H9 (cell line): ENCODE data around the gene ZFAND3. TPM values are rescaled to one million over a fixed set of nuclear protein-coding genes. Genes with fewer than 3 reads are reported as not detected.

ENCODE experiments used
- DNase-seq: peaks from one replicate; pipeline ENCODE4 v3.0.0-alpha.2; 2017
- H2AFZ ChIP-seq: one replicate; pipeline ENCODE4 v1.6.1; 2013; ENCODE audit warnings: mild to moderate bottlenecking, low read length, control low read depth, moderate library complexity
- H2AK5ac ChIP-seq: 2 replicates; pipeline ENCODE4 v1.6.1; 2013; ENCODE audit warnings: low read length, control low read depth, mixed read lengths; ENCODE audit not compliant: insufficient read length
- H2BK120ac ChIP-seq: one replicate; pipeline ENCODE4 v1.6.1; 2013; ENCODE audit warnings: low read depth, mild to moderate bottlenecking, low read length, control low read depth, inconsistent platforms; ENCODE audit not compliant: poor library complexity, severe bottlenecking
- H2BK12ac ChIP-seq: 2 replicates; pipeline ENCODE4 v1.6.1; 2013; ENCODE audit warnings: low read length, control low read depth, mixed read lengths, low read depth; ENCODE audit not compliant: insufficient read length
- H2BK15ac ChIP-seq: 2 replicates; pipeline ENCODE4 v1.6.1; 2013; ENCODE audit warnings: low read depth, low read length, control low read depth
- H2BK20ac ChIP-seq: one replicate; pipeline ENCODE4 v1.6.1; 2013; ENCODE audit warnings: low read depth, mild to moderate bottlenecking, low read length, control low read depth, inconsistent platforms; ENCODE audit not compliant: poor library complexity, severe bottlenecking
- H2BK5ac ChIP-seq: 2 replicates; pipeline ENCODE4 v1.6.1; 2013; ENCODE audit warnings: low read length, control low read depth, mixed read lengths; ENCODE audit not compliant: insufficient read length
- H3K14ac ChIP-seq: 2 replicates; pipeline ENCODE4 v1.6.1; 2013; ENCODE audit warnings: low read length, control low read depth; ENCODE audit not compliant: insufficient read depth
- H3K18ac ChIP-seq: 2 replicates; pipeline ENCODE4 v1.6.1; 2013; ENCODE audit warnings: low read depth, mild to moderate bottlenecking, mixed read lengths, low read length, control low read depth; ENCODE audit not compliant: insufficient read length
- H3K23ac ChIP-seq: 2 replicates; pipeline ENCODE4 v1.6.1; 2013; ENCODE audit warnings: low read length, control low read depth, mixed read lengths, low read depth; ENCODE audit not compliant: insufficient read length
- H3K23me2 ChIP-seq: 2 replicates; pipeline ENCODE4 v1.6.1; 2013; ENCODE audit warnings: low read depth, mild to moderate bottlenecking, mixed read lengths, low read length, control low read depth; ENCODE audit not compliant: insufficient read length, poor library complexity, severe bottlenecking
- H3K27ac ChIP-seq: 2 replicates; pipeline ENCODE4 v1.5.1; 2013; ENCODE audit warnings: low read length, control low read depth, mixed read lengths, low read depth; ENCODE audit not compliant: insufficient read length
- H3K27me3 ChIP-seq: 2 replicates; pipeline ENCODE4 v1.6.1; 2013; ENCODE audit warnings: low read length, control low read depth, inconsistent platforms; ENCODE audit not compliant: insufficient read depth
- H3K4ac ChIP-seq: 2 replicates; pipeline ENCODE4 v1.6.1; 2013; ENCODE audit warnings: low read depth, mild to moderate bottlenecking, control low read depth, inconsistent platforms, low read length, moderate library complexity
- H3K4me1 ChIP-seq: 2 replicates; pipeline ENCODE4 v1.6.1; 2013; ENCODE audit warnings: low read length, control low read depth, inconsistent platforms; ENCODE audit not compliant: insufficient read depth
- H3K4me2 ChIP-seq: 2 replicates; pipeline ENCODE4 v1.6.1; 2013; ENCODE audit warnings: low read length, control low read depth, mixed read lengths; ENCODE audit not compliant: insufficient read length, insufficient read depth
- H3K56ac ChIP-seq: 2 replicates; pipeline ENCODE4 v1.6.1; 2013; ENCODE audit warnings: low read depth, mild to moderate bottlenecking, mixed read lengths, low read length, control low read depth; ENCODE audit not compliant: insufficient read length
- H3K79me1 ChIP-seq: 2 replicates; pipeline ENCODE4 v1.6.1; 2013; ENCODE audit warnings: low read depth, mild to moderate bottlenecking, moderate library complexity, low read length, control low read depth, inconsistent platforms; ENCODE audit not compliant: insufficient read depth, poor library complexity, severe bottlenecking
- H3K79me2 ChIP-seq: 2 replicates; pipeline ENCODE4 v1.6.1; 2013; ENCODE audit warnings: low read length, control low read depth, inconsistent platforms; ENCODE audit not compliant: insufficient read depth
- H3K9ac ChIP-seq: 2 replicates; pipeline ENCODE4 v1.6.1; 2013; ENCODE audit warnings: low read length, control low read depth, mixed read lengths; ENCODE audit not compliant: insufficient read length; ENCODE audit errors: extremely low read depth
- H3K9me3 ChIP-seq: one replicate; pipeline ENCODE4 v1.6.1; 2013; ENCODE audit warnings: low read depth, low read length, inconsistent platforms; ENCODE audit not compliant: control insufficient read depth
- H3T11ph ChIP-seq: one replicate; pipeline ENCODE4 v1.6.1; 2013; ENCODE audit warnings: mild to moderate bottlenecking, low read length, control low read depth, inconsistent platforms
- H4K20me1 ChIP-seq: one replicate; pipeline ENCODE4 v1.6.1; 2013; ENCODE audit not compliant: control insufficient read depth, insufficient read length, insufficient read depth
- H4K5ac ChIP-seq: 2 replicates; pipeline ENCODE4 v1.6.1; 2013; ENCODE audit warnings: low read depth, mild to moderate bottlenecking, mixed read lengths, low read length, control low read depth; ENCODE audit not compliant: insufficient read length
- H4K8ac ChIP-seq: replicated peaks from 2 replicates; pipeline ENCODE4 v1.6.1; 2013; ENCODE audit warnings: low read length, control low read depth, mixed read lengths, low read depth; ENCODE audit not compliant: insufficient read length
- H4K91ac ChIP-seq: 2 replicates; pipeline ENCODE4 v1.6.1; 2013; ENCODE audit warnings: low read depth, mild to moderate bottlenecking, moderate library complexity, mixed read lengths, low read length, control low read depth; ENCODE audit not compliant: insufficient read length
- H3K27ac Mint-ChIP-seq, 3 experiments: 2 replicates in 2 of 3; 3 replicates in 1 of 3; pipeline ENCODE4 v1.8.0; 2020 to 2021; ENCODE audit warnings: mixed read lengths in 3 of 3, mild to moderate bottlenecking in 1 of 3, moderate library complexity in 1 of 3
- H3K27me3 Mint-ChIP-seq: 2 replicates; pipeline ENCODE4 v1.8.0; 2021; ENCODE audit warnings: low read depth, mild to moderate bottlenecking, moderate library complexity, mixed read lengths
- H3K36me3 Mint-ChIP-seq, 3 experiments: 2 replicates in 2 of 3; 3 replicates in 1 of 3; pipeline ENCODE4 v1.8.0; 2020 to 2021; ENCODE audit warnings: low read depth in 3 of 3, mixed read lengths in 3 of 3; ENCODE audit not compliant: insufficient read depth in 1 of 3
- H3K4me1 Mint-ChIP-seq, 2 experiments: 2 replicates each; pipeline ENCODE4 v1.8.0; 2020; ENCODE audit warnings: mixed read lengths in 2 of 2
- H3K4me3 Mint-ChIP-seq, 2 experiments: 2 replicates in 1 of 2; 3 replicates in 1 of 2; pipeline ENCODE4 v1.8.0; 2020 to 2021; ENCODE audit warnings: mild to moderate bottlenecking in 2 of 2, mixed read lengths in 2 of 2, moderate library complexity in 1 of 2
- H3K9me3 Mint-ChIP-seq, 2 experiments: 2 replicates in 1 of 2; 3 replicates in 1 of 2; pipeline ENCODE4 v1.8.0; 2020; ENCODE audit warnings: mild to moderate bottlenecking in 2 of 2, mixed read lengths in 2 of 2, moderate library complexity in 1 of 2
- CTCF ChIP-seq: fragments of 200-600 bp; sonication (generic); conservative IDR thresholded peaks from 3 replicates; pipeline ENCODE4 v1.8.0; 2021; ENCODE audit warnings: antibody characterized with exemption, mild to moderate bottlenecking
- WGBS: extraction: QIAGEN DNeasy Blood & Tissue Kit; methylation state at CpG from one replicate; pipeline ENCODE4 v1.1.7; 2013; ENCODE audit warnings: missing lambda C conversion rate, low lambda C conversion rate, mixed read lengths; ENCODE audit not compliant: insufficient read length; ENCODE audit errors: extremely low coverage; 5-methylcytosine and 5-hydroxymethylcytosine counted together
- total RNA-seq: library from RNA; stranded (reverse); gene quantifications from 2 replicates; pipeline ENCODE4 v1.2.1, GENCODE V29; 2021

ZFAND3 gene
- total RNA-seq, 1 experiment from 2014 or later, result 57.7 TPM

GRCh38 chr6:37875561-37876309 lies 56.2 kb downstream of the ZFAND3 start:
- Histone ChIP-seq H3K56ac (no peak overlapping the region), H2BK15ac (no peak overlapping the region), H4K8ac (no peak overlapping the region), H3K27ac (no peak overlapping the region), H2BK12ac (no peak overlapping the region), H3K79me1 (peaks cover 4% of the 10 kb centered on the region), H3K9ac (no peak overlapping the region), H2AFZ (no peak overlapping the region), H3T11ph (no peak overlapping the region), H3K4me2 (no peak overlapping the region), H3K4ac (no peak overlapping the region), H3K9me3 (no peaks in the 10 kb centered on the region), H2BK120ac (no peak overlapping the region), H3K23ac (no peak overlapping the region), H3K79me2 (peaks cover 9% of the 10 kb centered on the region; the same call in 1 of the 2 replicates), H4K5ac (no peak overlapping the region), H4K20me1 (no peaks in the 10 kb centered on the region), H3K18ac (no peak overlapping the region), H3K14ac (no peak overlapping the region), H3K4me1 (no peaks in the 10 kb centered on the region; the same call in 1 of the 2 replicates), H3K27me3 (no peaks in the 10 kb centered on the region), H3K23me2 (no peaks in the 10 kb centered on the region), H2BK5ac (no peak overlapping the region), H2AK5ac (no peak overlapping the region), H2BK20ac (no peak overlapping the region), H4K91ac (no peak overlapping the region)
- H3K36me3 Mint-ChIP-seq, result no peaks in the 10 kb centered on the region; a peak in 1 of 7 replicates
- WGBS, result no CpG with 5 or more reads among the region's 5 CpGs
- no peak overlapping the region for H3K27ac Mint-ChIP-seq
- H3K27me3 Mint-ChIP-seq, result no peaks in the 10 kb centered on the region
- peaks cover 39 to 42% of the 10 kb centered on the region in 2 experiments for H3K4me1 Mint-ChIP-seq
- DNase-seq, result no peak
- no peak overlapping the region for H3K4me3 Mint-ChIP-seq
- H3K9me3 Mint-ChIP-seq, result no peaks in the 10 kb centered on the region
- no peak for TF ChIP-seq CTCF
